K562 (cell line): ENCODE results near the gene GNB2. TPM values are rescaled to one million over a fixed set of nuclear protein-coding genes. Genes with fewer than 3 reads are reported as not detected.

Experiments
- PATZ1 ChIP-seq: fragments of 250-450 bp; sonication (Bioruptor Pico); IDR thresholded peaks from 2 replicates; pipeline ENCODE4 v1.5.0; 2020; ENCODE audit warnings: mild to moderate bottlenecking, borderline replicate concordance
- RB1 ChIP-seq: fragments of 450-650 bp; IDR thresholded peaks from 2 replicates; pipeline ENCODE4 v1.6.1; 2017; ENCODE audit warnings: low read depth, mild to moderate bottlenecking
- REST ChIP-seq, 2 experiments: fragments of 450-650 bp; formaldehyde crosslinking in 1 of 2; IDR thresholded peaks; 2 replicates each; pipeline versions ENCODE4 v1.4.0 to v1.6.1; 2014 to 2020; ENCODE audit warnings: mild to moderate bottlenecking in 2 of 2, borderline replicate concordance in 1 of 2, low read depth in 1 of 2
- RNF2 ChIP-seq: sonication (generic); IDR thresholded peaks from 2 replicates; pipeline ENCODE4 v1.6.1; 2016
- SMAD2 ChIP-seq: fragments of 150-350 bp; IDR thresholded peaks from 2 replicates; pipeline ENCODE4 v1.6.1; 2014; ENCODE audit warnings: low read depth, mild to moderate bottlenecking, low read length
- SMARCA5 ChIP-seq: fragments of 450-650 bp; IDR thresholded peaks from 2 replicates; pipeline ENCODE4 v1.6.1; 2016
- SRSF3 ChIP-seq: fragments of 200-400 bp; formaldehyde crosslinking; IDR thresholded peaks from 2 replicates; pipeline ENCODE4 v1.6.1; 2016; ENCODE audit warnings: mild to moderate bottlenecking, low read length, moderate library complexity; ENCODE audit not compliant: insufficient read depth
- TRIM25 ChIP-seq: fragments of 450-650 bp; IDR thresholded peaks from 2 replicates; pipeline ENCODE4 v1.7.0; 2016; ENCODE audit warnings: borderline replicate concordance
- polyA plus RNA-seq, 8 experiments: library from polyadenylated mRNA; depleted of rRNA in 4 of 8; stranded (reverse) in 5 of 8; unstranded in 3 of 8; fragments of >200 nt; fragmentation: Nextera tagmentation in 2 of 8; fragmentation: Illumina TruSeq in 1 of 8; extraction: Ambion mirVana in 2 of 8; extraction: Trizol in 1 of 8; gene quantifications; 2 replicates each; pipeline versions ENCODE4 v1.2.1 to v1.2.3, GENCODE V29; 2011 to 2014; ENCODE audit warnings: inconsistent platforms in 1 of 8, missing spikeins in 1 of 8
- total RNA-seq, 7 experiments: library from RNA; depleted of rRNA in 6 of 7; stranded (reverse); fragments of >200 nt in 6 of 7; fragmentation: Illumina TruSeq in 2 of 7; extraction: Trizol in 2 of 7; gene quantifications; 2 replicates each; pipeline versions ENCODE4 v1.2.1 to v1.2.3, GENCODE V29; 2011 to 2021; ENCODE audit warnings: low replicate concordance in 1 of 7
- TF ChIP-seq, protein P1 (sequence below): fragments of 250-450 bp; sonication (Bioruptor Pico); IDR thresholded peaks from 2 replicates; pipeline ENCODE4 v1.4.0; 2020; ENCODE audit warnings: borderline replicate concordance
- TF ChIP-seq, protein P2 (sequence below): fragments of 250-450 bp; sonication (Bioruptor Pico); IDR thresholded peaks from 2 replicates; pipeline ENCODE4 v1.5.0; 2021; ENCODE audit warnings: mild to moderate bottlenecking, borderline replicate concordance

Gene GNB2
- total and polyA plus RNA-seq, 9 of the 15 experiments (the other 6 are each of a cell fraction or from before 2014, with no cell fraction given) = 0.65 to 320 (median 104) TPM

DNA sequence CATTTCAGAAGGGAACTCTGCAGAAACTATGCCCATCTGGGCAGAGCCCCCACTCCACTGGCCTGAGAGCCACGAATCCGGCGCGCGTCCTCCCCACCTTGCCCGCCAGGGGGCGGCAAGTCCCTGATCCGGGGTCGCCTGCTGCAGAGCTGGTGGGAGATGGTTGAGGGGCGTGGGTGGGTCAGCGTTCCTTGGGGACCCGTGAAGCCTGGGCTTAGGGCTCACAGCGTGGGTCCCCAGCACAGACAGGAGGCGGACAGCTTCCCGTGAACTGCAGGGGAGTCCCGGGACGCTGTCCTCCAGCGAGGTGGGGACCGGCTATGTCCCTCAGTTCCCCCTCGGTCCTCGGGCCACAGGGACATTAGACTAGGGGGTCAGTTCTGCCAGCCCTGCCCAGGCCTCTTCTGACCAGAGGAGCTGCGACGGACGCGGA is 31.8 kb downstream of the GNB2 start (continued):
- peak; percentile 53; the same call in 1 of the 2 replicates for TF ChIP-seq TRIM25
- peak; percentile 77 for TF ChIP-seq REST (IDR thresholded peaks at IDR 0.05; ENCODE audit: borderline replicate concordance)
- peak; percentile 80 for TF ChIP-seq REST (CRISPR knock-in tag; IDR thresholded peaks at IDR 0.05; ENCODE audit: low read depth)
- TF ChIP-seq RNF2 = peak; percentile 13; the same call in 1 of the 2 replicates
- TF ChIP-seq SMAD2 = no peak
- peak; percentile 84; the same call in 1 of the 2 replicates for TF ChIP-seq SRSF3
- peak; percentile 90 for TF ChIP-seq SMARCA5
- TF ChIP-seq, protein P1, sequence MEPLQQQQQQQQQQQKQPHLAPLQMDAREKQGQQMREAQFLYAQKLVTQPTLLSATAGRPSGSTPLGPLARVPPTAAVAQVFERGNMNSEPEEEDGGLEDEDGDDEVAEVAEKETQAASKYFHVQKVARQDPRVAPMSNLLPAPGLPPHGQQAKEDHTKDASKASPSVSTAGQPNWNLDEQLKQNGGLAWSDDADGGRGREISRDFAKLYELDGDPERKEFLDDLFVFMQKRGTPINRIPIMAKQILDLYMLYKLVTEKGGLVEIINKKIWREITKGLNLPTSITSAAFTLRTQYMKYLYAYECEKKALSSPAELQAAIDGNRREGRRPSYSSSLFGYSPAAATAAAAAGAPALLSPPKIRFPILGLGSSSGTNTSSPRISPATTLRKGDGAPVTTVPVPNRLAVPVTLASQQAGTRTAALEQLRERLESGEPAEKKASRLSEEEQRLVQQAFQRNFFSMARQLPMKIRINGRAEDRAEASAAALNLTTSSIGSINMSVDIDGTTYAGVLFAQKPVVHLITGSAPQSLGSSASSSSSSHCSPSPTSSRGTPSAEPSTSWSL (CRISPR knock-in tag) = 0 out of 2 replicates have a peak, but pooled peaks have one; percentile 87
- TF ChIP-seq RB1 = peak; percentile 72
- TF ChIP-seq PATZ1 (CRISPR knock-in tag) = peak; percentile 57; the same call in 1 of the 2 replicates
- TF ChIP-seq, protein P2, sequence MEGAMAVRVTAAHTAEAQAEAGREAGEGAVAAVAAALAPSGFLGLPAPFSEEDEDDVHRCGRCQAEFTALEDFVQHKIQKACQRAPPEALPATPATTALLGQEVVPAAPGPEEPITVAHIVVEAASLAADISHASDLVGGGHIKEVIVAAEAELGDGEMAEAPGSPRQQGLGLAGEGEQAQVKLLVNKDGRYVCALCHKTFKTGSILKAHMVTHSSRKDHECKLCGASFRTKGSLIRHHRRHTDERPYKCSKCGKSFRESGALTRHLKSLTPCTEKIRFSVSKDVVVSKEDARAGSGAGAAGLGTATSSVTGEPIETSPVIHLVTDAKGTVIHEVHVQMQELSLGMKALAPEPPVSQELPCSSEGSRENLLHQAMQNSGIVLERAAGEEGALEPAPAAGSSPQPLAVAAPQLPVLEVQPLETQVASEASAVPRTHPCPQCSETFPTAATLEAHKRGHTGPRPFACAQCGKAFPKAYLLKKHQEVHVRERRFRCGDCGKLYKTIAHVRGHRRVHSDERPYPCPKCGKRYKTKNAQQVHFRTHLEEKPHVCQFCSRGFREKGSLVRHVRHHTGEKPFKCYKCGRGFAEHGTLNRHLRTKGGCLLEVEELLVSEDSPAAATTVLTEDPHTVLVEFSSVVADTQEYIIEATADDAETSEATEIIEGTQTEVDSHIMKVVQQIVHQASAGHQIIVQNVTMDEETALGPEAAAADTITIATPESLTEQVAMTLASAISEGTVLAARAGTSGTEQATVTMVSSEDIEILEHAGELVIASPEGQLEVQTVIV = no peak
